DOHH2 (cell line): ENCODE measurements around the gene SLC13A4.

ENCODE experiments used
- CTCF ChIP-seq: fragments of 200-600 bp; sonication (generic); IDR thresholded peaks from one replicate; pipeline ENCODE4 v1.5.1; 2014; ENCODE audit warnings: antibody characterized with exemption, mild to moderate bottlenecking, low read depth, low read length; ENCODE audit not compliant: poor library complexity, severe bottlenecking
- EZH2phosphoT487 ChIP-seq: fragments of 200-600 bp; sonication (generic); IDR thresholded peaks from 2 replicates; pipeline ENCODE4 v1.6.1; 2017; ENCODE audit warnings: borderline replicate concordance, mild to moderate bottlenecking, antibody characterized with exemption, low read length, moderate library complexity, mixed read lengths

GRCh38 chr7:135653340-135654080 is 74.5 kb downstream of the SLC13A4 start:
- TF ChIP-seq CTCF (no peak), EZH2phosphoT487 (no peak)
